C4-2B (cell line): ENCODE data around the gene MLX.

Experiments used
- H3K27ac ChIP-seq: fragments of 450-650 bp; 2 replicates; pipeline ENCODE4 v1.5.1; 2017
- CTCF ChIP-seq: fragments of 450-650 bp; conservative IDR thresholded peaks from 2 replicates; pipeline ENCODE4 v1.5.1; 2017; ENCODE audit warnings: mild to moderate bottlenecking
- ZFX ChIP-seq: fragments of 450-650 bp; IDR thresholded peaks from 2 replicates; pipeline ENCODE4 v1.6.1; 2017

Gene MLX

DNA sequence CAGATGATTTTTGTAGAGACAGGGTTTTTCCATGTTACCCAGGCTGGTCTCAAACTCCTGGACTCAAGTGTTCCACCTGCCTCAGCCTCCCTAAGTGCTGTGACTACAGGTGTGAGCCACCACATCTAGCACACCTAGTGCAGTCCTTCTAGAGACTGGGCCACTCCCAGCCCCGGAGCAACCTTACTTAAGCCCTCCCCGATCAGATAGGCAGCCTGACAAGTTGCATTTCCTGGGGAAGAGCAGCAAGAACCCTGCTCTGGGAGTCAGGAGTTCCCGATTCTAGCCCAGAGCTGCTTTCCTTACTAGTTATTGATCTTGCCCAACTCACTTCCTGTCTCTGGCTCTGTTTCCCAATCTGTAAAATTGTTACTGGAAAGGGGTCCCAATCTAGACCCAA is 37.8 kb upstream of the MLX start:
- no peak overlapping the region for H3K27ac ChIP-seq
- TF ChIP-seq ZFX (no peak), CTCF (no peak)

DNA sequence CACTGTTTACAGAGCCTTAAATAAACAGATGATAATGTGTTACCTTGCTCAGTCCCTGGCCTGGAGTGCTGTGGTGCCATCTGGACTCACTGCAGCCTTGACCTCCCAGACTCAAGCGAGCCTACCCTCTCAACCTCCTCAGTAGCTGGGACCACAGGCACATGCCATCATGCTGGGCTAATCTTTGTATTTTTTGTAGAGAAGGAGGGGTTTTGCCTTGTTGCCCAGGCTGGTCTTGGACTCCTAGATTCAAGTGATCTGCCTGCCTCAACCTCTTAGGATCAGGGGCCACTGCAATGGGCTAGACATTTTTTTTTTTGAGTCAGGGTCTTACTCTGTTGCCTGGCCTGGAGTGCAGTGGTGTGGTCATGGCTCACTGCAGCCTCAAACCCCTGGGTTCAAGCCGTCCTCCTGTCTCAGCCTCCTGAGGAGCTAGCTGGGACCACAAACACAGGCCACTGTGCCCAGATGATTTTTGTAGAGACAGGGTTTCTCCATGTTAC is 35.9 kb upstream of the MLX start:
- no peak for TF ChIP-seq ZFX
- no peak for TF ChIP-seq CTCF
- H3K27ac ChIP-seq: peak overlapping the region; percentile 45

GRCh38 chr17:42531455-42532354 is 35.2 kb upstream of the MLX start:
- H3K27ac ChIP-seq: peak overlapping the region; percentile 45
- TF ChIP-seq ZFX (no peak), CTCF (no peak; the same call in 1 of the 2 replicates)

GRCh38 chr17:42535155-42536047 is 31.5 kb upstream of the MLX start:
- H3K27ac ChIP-seq: peak overlapping the region; percentile 93
- TF ChIP-seq ZFX (no peak), CTCF (no peak)

DNA sequence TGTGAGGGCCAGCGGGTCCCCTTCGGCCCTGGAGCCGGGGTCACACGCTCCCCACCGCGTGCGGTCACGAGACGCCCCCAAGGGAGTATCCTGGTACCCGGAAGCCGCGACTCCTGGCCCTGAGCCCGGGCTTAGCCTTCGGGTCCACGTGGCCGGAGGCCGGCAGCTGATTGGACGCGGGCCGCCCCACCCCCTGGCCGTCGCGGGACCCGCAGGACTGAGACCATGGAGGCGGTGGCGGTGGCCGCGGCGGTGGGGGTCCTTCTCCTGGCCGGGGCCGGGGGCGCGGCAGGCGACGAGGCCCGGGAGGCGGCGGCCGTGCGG is 30.9 kb upstream of the MLX start, which contains the start of gene NAGLU:
TSS of gene NAGLU (plus strand) at position 194 of the 324 bp plus-strand sequence. CDS start at position 226, 32 bp downstream.
- H3K27ac ChIP-seq: peak within 1 kb of the TSS; percentile 93

DNA sequence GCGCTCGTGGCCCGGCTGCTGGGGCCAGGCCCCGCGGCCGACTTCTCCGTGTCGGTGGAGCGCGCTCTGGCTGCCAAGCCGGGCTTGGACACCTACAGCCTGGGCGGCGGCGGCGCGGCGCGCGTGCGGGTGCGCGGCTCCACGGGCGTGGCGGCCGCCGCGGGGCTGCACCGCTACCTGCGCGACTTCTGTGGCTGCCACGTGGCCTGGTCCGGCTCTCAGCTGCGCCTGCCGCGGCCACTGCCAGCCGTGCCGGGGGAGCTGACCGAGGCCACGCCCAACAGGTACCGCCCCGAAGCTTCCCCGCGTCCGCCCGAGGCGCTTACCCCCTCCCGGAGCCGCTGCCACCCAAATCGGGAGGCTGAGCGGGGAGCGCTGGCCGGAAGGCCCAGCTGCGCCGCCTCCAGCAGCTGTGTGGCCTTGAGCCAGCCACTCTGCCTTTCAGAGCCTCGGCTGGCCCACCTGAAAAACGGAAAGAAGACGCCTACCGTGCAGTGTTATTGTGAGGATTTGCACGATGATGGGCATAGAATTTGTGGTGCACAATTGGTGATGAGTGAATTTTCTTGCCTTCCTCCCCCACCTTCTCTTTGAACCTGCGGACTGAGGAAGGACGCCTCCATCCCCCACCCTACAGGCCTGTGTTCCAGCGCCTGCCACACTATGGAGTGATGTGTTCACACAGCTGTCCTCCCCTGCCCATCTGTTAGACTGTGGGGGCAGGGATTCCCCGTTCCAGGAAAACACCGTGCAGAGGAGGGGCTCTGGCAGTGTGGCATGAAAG is 30.3 kb upstream of the MLX start:
- peak overlapping the region; percentile 93 for H3K27ac ChIP-seq
- TF ChIP-seq ZFX: peak; percentile 72; the same call in 1 of the 2 replicates
- no peak for TF ChIP-seq CTCF

More for the DNA sequence above, 30.9 kb upstream of the MLX start, which contains the start of gene NAGLU:
- TF ChIP-seq CTCF (no peak), ZFX (no peak)
